ENCODE data around the gene SYTL1.

- TF ChIP-seq, protein P1, sequence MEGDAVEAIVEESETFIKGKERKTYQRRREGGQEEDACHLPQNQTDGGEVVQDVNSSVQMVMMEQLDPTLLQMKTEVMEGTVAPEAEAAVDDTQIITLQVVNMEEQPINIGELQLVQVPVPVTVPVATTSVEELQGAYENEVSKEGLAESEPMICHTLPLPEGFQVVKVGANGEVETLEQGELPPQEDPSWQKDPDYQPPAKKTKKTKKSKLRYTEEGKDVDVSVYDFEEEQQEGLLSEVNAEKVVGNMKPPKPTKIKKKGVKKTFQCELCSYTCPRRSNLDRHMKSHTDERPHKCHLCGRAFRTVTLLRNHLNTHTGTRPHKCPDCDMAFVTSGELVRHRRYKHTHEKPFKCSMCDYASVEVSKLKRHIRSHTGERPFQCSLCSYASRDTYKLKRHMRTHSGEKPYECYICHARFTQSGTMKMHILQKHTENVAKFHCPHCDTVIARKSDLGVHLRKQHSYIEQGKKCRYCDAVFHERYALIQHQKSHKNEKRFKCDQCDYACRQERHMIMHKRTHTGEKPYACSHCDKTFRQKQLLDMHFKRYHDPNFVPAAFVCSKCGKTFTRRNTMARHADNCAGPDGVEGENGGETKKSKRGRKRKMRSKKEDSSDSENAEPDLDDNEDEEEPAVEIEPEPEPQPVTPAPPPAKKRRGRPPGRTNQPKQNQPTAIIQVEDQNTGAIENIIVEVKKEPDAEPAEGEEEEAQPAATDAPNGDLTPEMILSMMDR (IDR thresholded peaks at IDR 0.05) = no peak
- TF ChIP-seq POLR2A (IDR thresholded peaks at IDR 0.05) = no peak
Measured at GRCh38 chr1:27353166-27353565, 11.3 kb downstream of the SYTL1 start.

Measured in uterus (tissue), 2 donors.